HG02571 (cell line): Measurements from ENCODE around the gene GMIP.

Experiments
- ATAC-seq: cut with Tn5 transposase; IDR thresholded peaks from one replicate; pipeline ENCODE4 v1.9.1; 2021; ENCODE audit warnings: mild to moderate bottlenecking, moderate library complexity; ENCODE audit not compliant: unreplicated experiment

The GMIP gene

GRCh38 chr19:19659646-19660245 is 16.3 kb upstream of the GMIP start:
- ATAC-seq = no peak

- ATAC-seq = no peak
Measured at GRCh38 chr19:19657397-19657783, 13.9 kb upstream of the GMIP start.

- ATAC-seq = no peak
Measured at GRCh38 chr19:19656451-19657396, 13.3 kb upstream of the GMIP start.

GRCh38 chr19:19655641-19656343 is 12.3 kb upstream of the GMIP start:
- ATAC-seq = no peak

- ATAC-seq = no peak
Measured at GRCh38 chr19:19655051-19655594, 11.7 kb upstream of the GMIP start.

- no peak for ATAC-seq
Measured at GRCh38 chr19:19654441-19654840, 11.0 kb upstream of the GMIP start.

GRCh38 chr19:19653597-19654147 is 10.2 kb upstream of the GMIP start:
- ATAC-seq = no peak

- ATAC-seq = no peak
Measured at GRCh38 chr19:19652482-19653295, 9.2 kb upstream of the GMIP start.

- ATAC-seq = no peak
Measured at GRCh38 chr19:19651076-19651475, 7.6 kb upstream of the GMIP start.

- no peak for ATAC-seq
Measured at GRCh38 chr19:19650331-19650730, 6.9 kb upstream of the GMIP start.

- no peak for ATAC-seq
Measured at GRCh38 chr19:19649580-19649995, 6.1 kb upstream of the GMIP start.

GRCh38 chr19:19649155-19649554 is 5.7 kb upstream of the GMIP start:
- ATAC-seq = no peak

GRCh38 chr19:19647037-19647835 is 3.8 kb upstream of the GMIP start:
- ATAC-seq = no peak

- ATAC-seq = no peak
Measured at GRCh38 chr19:19645233-19645870, 1.9 kb upstream of the GMIP start.

- no peak for ATAC-seq
Measured at GRCh38 chr19:19644054-19644388, 564 bp upstream of the GMIP start.

GRCh38 chr19:19642506-19643157 is 825 bp downstream of the GMIP start:
- no peak for ATAC-seq

GRCh38 chr19:19637523-19638251 is 5.8 kb downstream of the GMIP start:
- ATAC-seq = no peak

- ATAC-seq = no peak
Measured at GRCh38 chr19:19637186-19637522, 6.3 kb downstream of the GMIP start.
